ENCODE measurements around the gene QKI.
"Not testable (repeated sequence)": the region's sequence is repeated elsewhere in the genome, so short reads cannot be mapped to it uniquely, and the experiment has no call there.

The QKI gene

GRCh38 chr6:163419413-163420288 is 5.1 kb downstream of the QKI start:
- DNase-seq (ENCODE audit: low spot score in 2 of 2): no peak
- H3K27ac Mint-ChIP-seq (ENCODE audit: low read depth): no peak overlapping the region
- H3K4me3 Mint-ChIP-seq: no peak overlapping the region

GRCh38 chr6:163420289-163420614 is 5.7 kb downstream of the QKI start:
- Mint-ChIP-seq H3K36me3 (ENCODE audit: insufficient read depth) (peaks cover 8% of the 10 kb centered on the region), H3K9me3 (no peaks in the 10 kb centered on the region), H3K4me3 (no peak overlapping the region), H3K4me1 (peaks cover 52% of the 10 kb centered on the region), H3K27me3 (no peaks in the 10 kb centered on the region), H3K27ac (ENCODE audit: low read depth) (no peak overlapping the region)
- DNase-seq (ENCODE audit: low spot score in 2 of 2) (no peak), ATAC-seq (replicated peaks; ENCODE audit: extremely low read depth, poor library complexity, severe bottlenecking) (no peak)

More at GRCh38 chr6:163419413-163420288, 5.1 kb downstream of the QKI start:
- Mint-ChIP-seq H3K36me3 (ENCODE audit: insufficient read depth) (peaks cover 10% of the 10 kb centered on the region), H3K9me3 (no peaks in the 10 kb centered on the region), H3K27me3 (no peaks in the 10 kb centered on the region), H3K4me1 (peaks cover 46% of the 10 kb centered on the region)
- ATAC-seq (replicated peaks; ENCODE audit: extremely low read depth, poor library complexity, severe bottlenecking): no peak

- no peak for ATAC-seq (replicated peaks; ENCODE audit: extremely low read depth, poor library complexity, severe bottlenecking)
- H3K27me3 Mint-ChIP-seq: no peaks in the 10 kb centered on the region
- no peak overlapping the region for H3K4me3 Mint-ChIP-seq
- H3K36me3 Mint-ChIP-seq (ENCODE audit: insufficient read depth): peaks cover 2% of the 10 kb centered on the region
- peaks cover 45% of the 10 kb centered on the region for H3K4me1 Mint-ChIP-seq
- H3K9me3 Mint-ChIP-seq: no peaks in the 10 kb centered on the region
- no peak overlapping the region for H3K27ac Mint-ChIP-seq (ENCODE audit: low read depth)
- no peak for DNase-seq (ENCODE audit: low spot score in 2 of 2)
Measured at GRCh38 chr6:163422550-163422949, 8.0 kb downstream of the QKI start.

GRCh38 chr6:163423696-163424095 is 9.2 kb downstream of the QKI start:
- Mint-ChIP-seq H3K4me1 (peaks cover 42% of the 10 kb centered on the region), H3K36me3 (ENCODE audit: insufficient read depth) (no peaks in the 10 kb centered on the region), H3K9me3 (no peaks in the 10 kb centered on the region), H3K4me3 (no peak overlapping the region), H3K27me3 (no peaks in the 10 kb centered on the region), H3K27ac (ENCODE audit: low read depth) (no peak overlapping the region)
- DNase-seq (ENCODE audit: low spot score in 2 of 2) (no peak), ATAC-seq (replicated peaks; ENCODE audit: extremely low read depth, poor library complexity, severe bottlenecking) (no peak)

- H3K36me3 Mint-ChIP-seq (ENCODE audit: insufficient read depth): no peaks in the 10 kb centered on the region
- no peak for DNase-seq (ENCODE audit: low spot score in 2 of 2)
- no peaks in the 10 kb centered on the region for H3K9me3 Mint-ChIP-seq
- H3K4me1 Mint-ChIP-seq: peaks cover 43% of the 10 kb centered on the region
- H3K4me3 Mint-ChIP-seq: no peak overlapping the region
- H3K27ac Mint-ChIP-seq (ENCODE audit: low read depth): no peak overlapping the region
- no peaks in the 10 kb centered on the region for H3K27me3 Mint-ChIP-seq
- no peak for ATAC-seq (replicated peaks; ENCODE audit: extremely low read depth, poor library complexity, severe bottlenecking)
Measured at GRCh38 chr6:163427498-163428254, 13.2 kb downstream of the QKI start.

GRCh38 chr6:163428373-163428772 is 13.9 kb downstream of the QKI start:
- DNase-seq (ENCODE audit: low spot score in 2 of 2) (no peak), ATAC-seq (replicated peaks; ENCODE audit: extremely low read depth, poor library complexity, severe bottlenecking) (no peak)
- Mint-ChIP-seq H3K4me1 (peaks cover 50% of the 10 kb centered on the region), H3K9me3 (no peaks in the 10 kb centered on the region), H3K36me3 (ENCODE audit: insufficient read depth) (no peaks in the 10 kb centered on the region), H3K4me3 (no peak overlapping the region), H3K27me3 (no peaks in the 10 kb centered on the region), H3K27ac (ENCODE audit: low read depth) (no peak overlapping the region)

GRCh38 chr6:163429858-163430448 is 15.4 kb downstream of the QKI start:
- ATAC-seq (replicated peaks; ENCODE audit: extremely low read depth, poor library complexity, severe bottlenecking) (no peak), DNase-seq (ENCODE audit: low spot score in 2 of 2) (no peak)
- Mint-ChIP-seq H3K4me1 (peaks cover 52% of the 10 kb centered on the region), H3K27ac (ENCODE audit: low read depth) (peak overlapping the region; percentile 17), H3K27me3 (no peaks in the 10 kb centered on the region), H3K36me3 (ENCODE audit: insufficient read depth) (no peaks in the 10 kb centered on the region), H3K4me3 (no peak overlapping the region), H3K9me3 (no peaks in the 10 kb centered on the region)

GRCh38 chr6:163432300-163432699 is 17.8 kb downstream of the QKI start:
- Mint-ChIP-seq H3K4me3 (no peak overlapping the region), H3K36me3 (ENCODE audit: insufficient read depth) (no peaks in the 10 kb centered on the region), H3K9me3 (no peaks in the 10 kb centered on the region), H3K27ac (ENCODE audit: low read depth) (no peak overlapping the region), H3K4me1 (peaks cover 47% of the 10 kb centered on the region), H3K27me3 (no peaks in the 10 kb centered on the region)
- DNase-seq (ENCODE audit: low spot score in 2 of 2) (no peak), ATAC-seq (replicated peaks; ENCODE audit: extremely low read depth, poor library complexity, severe bottlenecking) (no peak)

GRCh38 chr6:163433486-163433885 is 19.0 kb downstream of the QKI start:
- DNase-seq (ENCODE audit: low spot score in 2 of 2); H3K27me3 Mint-ChIP-seq; H3K9me3 Mint-ChIP-seq; H3K27ac Mint-ChIP-seq (ENCODE audit: low read depth); H3K36me3 Mint-ChIP-seq (ENCODE audit: insufficient read depth); ATAC-seq (replicated peaks; ENCODE audit: extremely low read depth, poor library complexity, severe bottlenecking); H3K4me3 Mint-ChIP-seq: not testable (repeated sequence)
- peaks cover 44% of the 10 kb centered on the region for H3K4me1 Mint-ChIP-seq

GRCh38 chr6:163435023-163435422 is 20.5 kb downstream of the QKI start:
- DNase-seq (ENCODE audit: low spot score in 2 of 2) (no peak), ATAC-seq (replicated peaks; ENCODE audit: extremely low read depth, poor library complexity, severe bottlenecking) (no peak)
- Mint-ChIP-seq H3K4me3 (no peak overlapping the region), H3K9me3 (no peaks in the 10 kb centered on the region), H3K4me1 (peaks cover 50% of the 10 kb centered on the region), H3K36me3 (ENCODE audit: insufficient read depth) (no peaks in the 10 kb centered on the region), H3K27me3 (no peaks in the 10 kb centered on the region), H3K27ac (ENCODE audit: low read depth) (no peak overlapping the region)

- no peak for DNase-seq (ENCODE audit: low spot score in 2 of 2)
- no peak for ATAC-seq (replicated peaks; ENCODE audit: extremely low read depth, poor library complexity, severe bottlenecking)
- Mint-ChIP-seq H3K4me3 (no peak overlapping the region), H3K27me3 (no peaks in the 10 kb centered on the region), H3K27ac (ENCODE audit: low read depth) (no peak overlapping the region), H3K9me3 (no peaks in the 10 kb centered on the region), H3K36me3 (ENCODE audit: insufficient read depth) (no peaks in the 10 kb centered on the region), H3K4me1 (peaks cover 53% of the 10 kb centered on the region)
Measured at GRCh38 chr6:163436843-163437242, 22.3 kb downstream of the QKI start.

- no peaks in the 10 kb centered on the region for H3K9me3 Mint-ChIP-seq
- H3K4me1 Mint-ChIP-seq: peaks cover 52% of the 10 kb centered on the region
- no peak overlapping the region for H3K4me3 Mint-ChIP-seq
- H3K27me3 Mint-ChIP-seq: no peaks in the 10 kb centered on the region
- ATAC-seq (replicated peaks; ENCODE audit: extremely low read depth, poor library complexity, severe bottlenecking) (no peak), DNase-seq (ENCODE audit: low spot score in 2 of 2) (no peak)
- no peaks in the 10 kb centered on the region for H3K36me3 Mint-ChIP-seq (ENCODE audit: insufficient read depth)
- H3K27ac Mint-ChIP-seq (ENCODE audit: low read depth): no peak overlapping the region
Measured at GRCh38 chr6:163437466-163437865, 22.9 kb downstream of the QKI start.
